HepG2 (cell line): Measurements from ENCODE around the gene PRKG1. TPM values are rescaled to one million over a fixed set of nuclear protein-coding genes. Genes with fewer than 3 reads are reported as not detected.
"Not testable (repeated sequence)": the region's sequence is repeated elsewhere in the genome, so short reads cannot be mapped to it uniquely, and the experiment has no call there.

ENCODE experiments used
- ATAC-seq: fragments of 200-7000 bp; cut with Tn5 transposase; 3 replicates; pipeline ENCODE4 v1.9.1; 2020; ENCODE audit warnings: mild to moderate bottlenecking, moderate library complexity
- BruUV-seq: library from RNA; stranded (reverse); fragments of 400-500 nt; replicated peaks from 2 replicates; lab custom pipeline; 2021; lab: Mats Ljungman, UMichigan
- CTCF ChIA-PET: fragments of 300-600 bp; formaldehyde crosslinking; extraction: SDS; loops from one replicate; lab custom pipeline; 2021; ENCODE audit warnings: low total read pairs, inconsistent platforms, low intra/inter-chr PET ratio; lab: Yijun Ruan, JAX
- POLR2A ChIA-PET: fragments of 350-600 bp; sonication (Branson Sonifier 250); formaldehyde crosslinking; loops from one replicate; lab custom pipeline; 2020; ENCODE audit warnings: antibody characterized with exemption, inconsistent platforms; lab: Yijun Ruan, JAX
- DNase-seq: peaks from one replicate; pipeline ENCODE4 v3.0.0-alpha.2; 2015; ENCODE audit warnings: low spot score
- FAIRE-seq: peaks from 3 replicates; lab custom pipeline; 2011; peaks lifted over from hg19 to GRCh38; lab: Jason Lieb, UNC
- H2AFZ ChIP-seq: one replicate; pipeline ENCODE4 v1.6.1; 2011; ENCODE audit warnings: low read length, inconsistent platforms
- H3K27ac ChIP-seq: fragments of 300-600 bp; 3 replicates; pipeline ENCODE4 v1.8.0; 2011; ENCODE audit warnings: mixed run types, mild to moderate bottlenecking, mixed read lengths, low read length, inconsistent platforms; ENCODE audit not compliant: insufficient read depth; ENCODE audit errors: extremely low read length
- H3K27me3 ChIP-seq, 2 experiments: fragments of 200-600 bp in 1 of 2; 2 replicates in 1 of 2; 3 replicates in 1 of 2; pipeline versions ENCODE4 v1.6.0 to v1.8.0; 2011; ENCODE audit warnings: low read length in 2 of 2, mild to moderate bottlenecking in 2 of 2, moderate library complexity in 2 of 2, inconsistent platforms in 1 of 2; ENCODE audit not compliant: insufficient read depth in 2 of 2, control insufficient read depth in 1 of 2
- H3K36me3 ChIP-seq, 2 experiments: fragments of 200-600 bp in 1 of 2; replicated peaks in 1 of 2; 2 replicates in 1 of 2; 3 replicates in 1 of 2; pipeline versions ENCODE4 v1.5.1 to v1.8.0; 2011; ENCODE audit warnings: low read length in 2 of 2, inconsistent platforms in 1 of 2; ENCODE audit not compliant: insufficient read depth in 2 of 2, control insufficient read depth in 1 of 2
- H3K4me1 ChIP-seq: 2 replicates; pipeline ENCODE4 v1.5.1; 2012; ENCODE audit warnings: low read length, inconsistent platforms; ENCODE audit not compliant: insufficient read depth
- H3K4me2 ChIP-seq: 2 replicates; pipeline ENCODE4 v1.6.0; 2011; ENCODE audit warnings: low read depth, low read length, inconsistent platforms
- H3K4me3 ChIP-seq, 3 experiments: fragments of 200-600 bp in 1 of 3; sonication (generic), shearing (Covaris generic) in 1 of 3; replicated peaks in 1 of 3; 2 replicates each; pipeline ENCODE4 v1.5.1; 2011 to 2016; ENCODE audit warnings: low read length in 3 of 3, inconsistent platforms in 2 of 3, low read depth in 2 of 3, mild to moderate bottlenecking in 2 of 3, control low read depth in 1 of 3, mixed read lengths in 1 of 3; ENCODE audit not compliant: insufficient read depth in 1 of 3
- H3K79me2 ChIP-seq: one replicate; pipeline ENCODE4 v1.6.1; 2011; ENCODE audit warnings: low read length, inconsistent platforms; ENCODE audit not compliant: insufficient read depth
- H3K9ac ChIP-seq: 2 replicates; pipeline ENCODE4 v1.6.0; 2011; ENCODE audit warnings: mild to moderate bottlenecking, low read depth, low read length, inconsistent platforms; ENCODE audit not compliant: insufficient read depth
- H3K9me3 ChIP-seq: 2 replicates; pipeline ENCODE4 v1.5.1; 2012; ENCODE audit warnings: mild to moderate bottlenecking, low read length
- H4K20me1 ChIP-seq: 2 replicates; pipeline ENCODE4 v1.6.0; 2011; ENCODE audit warnings: inconsistent platforms, mild to moderate bottlenecking, low read length, moderate library complexity; ENCODE audit not compliant: insufficient read depth
- CREB3 ChIP-seq: sonication (generic); formaldehyde crosslinking; IDR thresholded peaks from 2 replicates; pipeline ENCODE4 v1.5.0; 2020; ENCODE audit warnings: missing genetic modification reagents
- ELF1 ChIP-seq: sonication (generic); formaldehyde crosslinking; IDR thresholded peaks from 2 replicates; pipeline ENCODE4 v1.4.0; 2020; ENCODE audit warnings: missing genetic modification reagents
- HMG20B ChIP-seq: conservative IDR thresholded peaks from 2 replicates; pipeline ENCODE4 v1.6.1; 2016; ENCODE audit warnings: missing genetic modification reagents, missing compliant biosample characterization
- MNT ChIP-seq: fragments of 450-650 bp; IDR thresholded peaks from 2 replicates; pipeline ENCODE4 v1.6.1; 2016
- PCBP2 ChIP-seq: fragments of 200-400 bp; formaldehyde crosslinking; optimal IDR thresholded peaks from 2 replicates; pipeline ENCODE3; 2018; ENCODE audit warnings: low read length, low read depth; ENCODE audit not compliant: poor library complexity, severe bottlenecking
- PRDM10 ChIP-seq: sonication (generic); formaldehyde crosslinking; IDR thresholded peaks from 2 replicates; pipeline ENCODE4 v1.4.0; 2020; ENCODE audit warnings: low read depth, missing genetic modification reagents
- ZNF280D ChIP-seq: sonication (generic); formaldehyde crosslinking; IDR thresholded peaks from 2 replicates; pipeline ENCODE4 v1.5.1; 2020; ENCODE audit warnings: mild to moderate bottlenecking, missing genetic modification reagents
- ZNF552 ChIP-seq: sonication (generic); formaldehyde crosslinking; IDR thresholded peaks from 2 replicates; pipeline ENCODE4 v1.9.0; 2022; ENCODE audit warnings: missing genetic modification reagents, mild to moderate bottlenecking, borderline replicate concordance
- WGBS: methylation state at CpG from one replicate; pipeline ENCODE4 v1.1.6; 2017; ENCODE audit warnings: low lambda C conversion rate; 5-methylcytosine and 5-hydroxymethylcytosine counted together
- in situ Hi-C: cut with HindIII; loops from 2 replicates; pipeline ENCODE4 v1.10.0; 2017; ENCODE audit warnings: low pct_unique_long_range_greater_than_20kb; ENCODE audit not compliant: extremely low pct_ligation_motif_present
- intact Hi-C: fragments of 100-400 bp; cut with micrococcal nuclease; formaldehyde crosslinking; loops from one replicate; pipeline ENCODE4 v1.10.0; 2022; ENCODE audit not compliant: unreplicated experiment
- polyA plus RNA-seq, 8 experiments: library from polyadenylated mRNA; depleted of rRNA in 3 of 8; stranded (reverse) in 7 of 8; unstranded in 1 of 8; fragments of >200 nt; fragmentation: Illumina TruSeq in 4 of 8; extraction: Trizol in 4 of 8; gene quantifications; 2 replicates each; pipeline versions ENCODE4 v1.2.1 to v1.2.3, GENCODE V29; 2011 to 2016; ENCODE audit warnings: low read depth in 4 of 8, missing spikeins in 1 of 8, mixed read lengths in 1 of 8; ENCODE audit not compliant: insufficient read depth in 1 of 8
- total RNA-seq, 5 experiments: library from RNA; depleted of rRNA; stranded (reverse); fragments of >200 nt; fragmentation: Illumina TruSeq; extraction: Trizol; gene quantifications; 2 replicates each; pipeline ENCODE4 v1.2.3, GENCODE V29; 2016; ENCODE audit warnings: low read depth in 1 of 5

PRKG1 gene
- total and polyA plus RNA-seq, 2 of the 13 experiments (the other 11 are each of a cell fraction or from before 2014, with no cell fraction given) = 0.01 TPM; not detected in 1

- H3K36me3 ChIP-seq, H4K20me1 ChIP-seq, BruUV-seq, H3K79me2 ChIP-seq, H3K27ac ChIP-seq, intact Hi-C loops, H3K9me3 ChIP-seq, H3K4me3 ChIP-seq, H3K27me3 ChIP-seq, ATAC-seq, H3K4me2 ChIP-seq, H3K4me1 ChIP-seq, FAIRE-seq, CTCF ChIA-PET, POLR2A ChIA-PET, in situ Hi-C loops, H3K9ac ChIP-seq, H2AFZ ChIP-seq, DNase-seq: not testable (repeated sequence)
- TF ChIP-seq MNT = peak; percentile 98
- WGBS = 3% methylated on average over 2 of the region's 2 CpGs
Measured at GRCh38 chr10:51272099-51272498, 197.8 kb downstream of the PRKG1 start.

- no TSS peak for BruUV-seq
- Histone ChIP-seq H3K27ac (no peak overlapping the region), H2AFZ (no peak overlapping the region), H3K9ac (no peak overlapping the region), H3K9me3 (no peaks in the 10 kb centered on the region), H4K20me1 (no peaks in the 10 kb centered on the region), H3K4me1 (no peaks in the 10 kb centered on the region), H3K4me3 (no peak overlapping the region), H3K27me3 (no peaks in the 10 kb centered on the region), H3K4me2 (no peak overlapping the region), H3K36me3 (no peaks in the 10 kb centered on the region), H3K79me2 (no peaks in the 10 kb centered on the region)
- CTCF ChIA-PET = no interaction called here
- intact Hi-C loops = no loop called here
- 0% methylated on average over 1 of the region's 1 CpG for WGBS
- FAIRE-seq = no peak
- POLR2A ChIA-PET = no interaction called here
- in situ Hi-C loops = no loop called here
- ATAC-seq = no peak
- DNase-seq = no peak
- TF ChIP-seq ZNF280D = no peak
- TF ChIP-seq CREB3 = no peak
- TF ChIP-seq ZNF552 (CRISPR knock-in tag) = no peak
- TF ChIP-seq HMG20B (CRISPR knock-in tag) = no peak
- TF ChIP-seq ELF1 (CRISPR knock-in tag) = no peak
- no peak for TF ChIP-seq PRDM10 (CRISPR knock-in tag)
- TF ChIP-seq PCBP2 = no peak
Measured at GRCh38 chr10:51272555-51272954, 198.3 kb downstream of the PRKG1 start.
